OCI-LY7 (cell line): Measurements from ENCODE around the gene PHF10. TPM values are rescaled to one million over a fixed set of nuclear protein-coding genes. Genes with fewer than 3 reads are reported as not detected.

Source experiments
- BruUV-seq: library from RNA; stranded (reverse); fragments of 400-500 nt; replicated peaks from 2 replicates; lab custom pipeline; 2021; lab: Mats Ljungman, UMichigan
- CTCF ChIA-PET: fragments of 300-600 bp; sonication (Branson Sonifier 250); formaldehyde crosslinking; loops from one replicate; lab custom pipeline; 2022; ENCODE audit warnings: antibody characterized with exemption; ENCODE audit not compliant: unreplicated experiment; lab: Charles Lee
- POLR2A ChIA-PET: fragments of 300-600 bp; sonication (Branson Sonifier 250); formaldehyde crosslinking; loops from one replicate; lab custom pipeline; 2022; ENCODE audit warnings: antibody characterized with exemption; lab: Charles Lee
- DNase-seq: peaks from one replicate; pipeline ENCODE4 v3.0.0-alpha.2; 2015; ENCODE audit warnings: low spot score
- H2AFZ ChIP-seq: fragments of 200-600 bp; sonication (generic), shearing (Covaris generic); 2 replicates; pipeline ENCODE4 v1.6.1; 2014; ENCODE audit warnings: mild to moderate bottlenecking, antibody characterized with exemption, low read length, moderate library complexity
- H3K27ac ChIP-seq: fragments of 200-600 bp; sonication (generic); 2 replicates; pipeline ENCODE4 v1.5.1; 2014; ENCODE audit warnings: mixed run types, low read depth, mild to moderate bottlenecking, moderate library complexity, low read length, inconsistent platforms; ENCODE audit not compliant: poor library complexity, severe bottlenecking
- H3K36me3 ChIP-seq: fragments of 200-600 bp; sonication (generic); 2 replicates; pipeline ENCODE4 v1.6.1; 2014; ENCODE audit warnings: mild to moderate bottlenecking, antibody characterized with exemption, low read length, moderate library complexity, mixed read lengths; ENCODE audit not compliant: insufficient read depth
- H3K4me1 ChIP-seq: fragments of 200-600 bp; sonication (generic); 2 replicates; pipeline ENCODE4 v1.5.1; 2014; ENCODE audit warnings: mild to moderate bottlenecking, low read length; ENCODE audit not compliant: insufficient read depth, poor library complexity, severe bottlenecking
- H3K4me2 ChIP-seq: fragments of 200-600 bp; sonication (generic); 2 replicates; pipeline ENCODE4 v1.6.1; 2014; ENCODE audit warnings: mild to moderate bottlenecking, low read length
- H3K4me3 ChIP-seq: fragments of 200-600 bp; sonication (generic); 2 replicates; pipeline ENCODE4 v1.5.1; 2014; ENCODE audit warnings: mild to moderate bottlenecking, low read depth, low read length; ENCODE audit not compliant: poor library complexity, severe bottlenecking
- H3K79me2 ChIP-seq: fragments of 200-600 bp; sonication (generic); 2 replicates; pipeline ENCODE4 v1.6.1; 2016; ENCODE audit warnings: low read depth, mild to moderate bottlenecking, low read length, moderate library complexity, mixed read lengths; ENCODE audit not compliant: insufficient read depth
- H3K9me2 ChIP-seq: fragments of 200-600 bp; sonication (generic); 2 replicates; pipeline ENCODE4 v1.6.1; 2016; ENCODE audit warnings: mild to moderate bottlenecking, low read length, mixed read lengths; ENCODE audit not compliant: insufficient read depth
- H3K9me3 ChIP-seq: fragments of 200-600 bp; sonication (generic); 2 replicates; pipeline ENCODE4 v1.6.1; 2014; ENCODE audit warnings: mild to moderate bottlenecking, mixed run types, low read length, mixed read lengths
- H4K20me1 ChIP-seq: fragments of 200-600 bp; sonication (generic); 2 replicates; pipeline ENCODE4 v1.6.1; 2014; ENCODE audit warnings: mild to moderate bottlenecking, antibody characterized with exemption, low read length, moderate library complexity, mixed read lengths; ENCODE audit not compliant: insufficient read depth
- CTCF ChIP-seq: fragments of 200-600 bp; sonication (generic); conservative IDR thresholded peaks from 2 replicates; pipeline ENCODE4 v1.5.1; 2014; ENCODE audit warnings: mild to moderate bottlenecking, antibody characterized with exemption, low read length, moderate library complexity, mixed read lengths
- EZH2phosphoT487 ChIP-seq: fragments of 200-600 bp; sonication (generic); IDR thresholded peaks from 2 replicates; pipeline ENCODE4 v1.6.1; 2018; ENCODE audit warnings: low read depth, borderline replicate concordance, mild to moderate bottlenecking, mixed run types, antibody characterized with exemption, low read length, moderate library complexity, mixed read lengths
- intact Hi-C: fragments of 100-400 bp; cut with micrococcal nuclease; formaldehyde crosslinking; loops from one replicate; pipeline ENCODE4 v1.10.0; 2022; ENCODE audit not compliant: unreplicated experiment
- total RNA-seq, 2 experiments: library from RNA; depleted of rRNA in 1 of 2; stranded (reverse); fragments of >200 nt in 1 of 2; shearing (Covaris generic) in 1 of 2; gene quantifications; 2 replicates each; pipeline ENCODE4 v1.2.3, GENCODE V29; 2014 to 2022

PHF10 gene
- total RNA-seq, 2 experiments from 2014 or later = 42.5 to 74.1 TPM

GRCh38 chr6:169714178-169714577 is 10.1 kb downstream of the PHF10 start:
- Histone ChIP-seq H3K4me1 (peaks cover 10% of the 10 kb centered on the region), H3K79me2 (peaks cover 27% of the 10 kb centered on the region), H3K4me3 (no peak overlapping the region), H3K9me3 (no peaks in the 10 kb centered on the region), H3K9me2 (no peaks in the 10 kb centered on the region), H3K27ac (no peak overlapping the region), H3K4me2 (no peak overlapping the region), H4K20me1 (peaks cover 7% of the 10 kb centered on the region; the same call in 1 of the 2 replicates), H3K36me3 (peaks cover 92% of the 10 kb centered on the region), H2AFZ (no peak overlapping the region)
- CTCF ChIA-PET = no interaction called here
- DNase-seq = no peak
- intact Hi-C loops = no loop called here
- BruUV-seq = no TSS peak
- POLR2A ChIA-PET = interaction anchor here (0.7 to 1.1 kb wide), 3 partner anchors 7 to 602 kb away, joined by 3 to 5 read pairs (median 3); no protein-coding TSS in a partner anchor
- TF ChIP-seq EZH2phosphoT487 (no peak), CTCF (no peak)

- Histone ChIP-seq H3K9me2 (no peaks in the 10 kb centered on the region), H3K27ac (no peak overlapping the region), H3K4me3 (no peak overlapping the region), H3K4me2 (no peak overlapping the region), H3K4me1 (peaks cover 43% of the 10 kb centered on the region), H3K9me3 (no peaks in the 10 kb centered on the region), H3K79me2 (peaks cover 34% of the 10 kb centered on the region), H4K20me1 (peaks cover 17% of the 10 kb centered on the region; the same call in 1 of the 2 replicates), H2AFZ (no peak overlapping the region), H3K36me3 (peaks cover 94% of the 10 kb centered on the region)
- intact Hi-C loops = no loop called here
- no peak for TF ChIP-seq CTCF
- no peak for TF ChIP-seq EZH2phosphoT487
- no TSS peak for BruUV-seq
- ChIA-PET CTCF (no interaction called here), POLR2A (interaction anchor here (0.7 to 3.4 kb wide), 6 partner anchors 9 to 841 kb away, joined by 4 to 37 read pairs (median 8); no protein-coding TSS in a partner anchor)
- no peak for DNase-seq
Measured at GRCh38 chr6:169710009-169710408, 14.3 kb downstream of the PHF10 start.

- Histone ChIP-seq H2AFZ (no peak overlapping the region), H3K27ac (no peak overlapping the region)
Measured at GRCh38 chr6:169709293-169709692, 15.0 kb downstream of the PHF10 start.

More at GRCh38 chr6:169709293-169709692, 15.0 kb downstream of the PHF10 start:
- intact Hi-C loops = no loop called here
- Histone ChIP-seq H4K20me1 (peaks cover 19% of the 10 kb centered on the region; the same call in 1 of the 2 replicates), H3K9me2 (no peaks in the 10 kb centered on the region), H3K36me3 (peaks cover 94% of the 10 kb centered on the region), H3K4me2 (peak overlapping the region; percentile 8; the same call in 1 of the 2 replicates), H3K79me2 (peaks cover 41% of the 10 kb centered on the region), H3K9me3 (no peaks in the 10 kb centered on the region), H3K4me1 (peaks cover 50% of the 10 kb centered on the region), H3K4me3 (no peak overlapping the region)
- ChIA-PET CTCF (no interaction called here), POLR2A (interaction anchor here (0.7 to 3.4 kb wide), 7 partner anchors 9 to 853 kb away, joined by 3 to 37 read pairs (median 4); no protein-coding TSS in a partner anchor)
- BruUV-seq = no TSS peak
- TF ChIP-seq CTCF = no peak
- no peak for TF ChIP-seq EZH2phosphoT487
- no peak for DNase-seq
